ENCODE results near the gene TRPM2.

The TRPM2 gene

GRCh38 chr21:44473915-44474555 lies 120.6 kb downstream of the TRPM2 start:
- no peaks in the 10 kb centered on the region for H3K4me1 ChIP-seq (ENCODE audit: insufficient read depth, low read length)
- H3K4me3 ChIP-seq (ENCODE audit: low read depth in 1 of 2, low read length in 2 of 2), result no peak overlapping the region
- H3K9me3 ChIP-seq (ENCODE audit: insufficient read depth, low read length, severe bottlenecking), result no peaks in the 10 kb centered on the region
- H3K4me2 ChIP-seq (ENCODE audit: insufficient read depth, low read length), result no peak overlapping the region
- H3K36me3 ChIP-seq (ENCODE audit: insufficient read depth, low read length), result no peaks in the 10 kb centered on the region
- no peak overlapping the region for H2AFZ ChIP-seq (ENCODE audit: low read depth, low read length)
- no peak overlapping the region for H3K27ac ChIP-seq (ENCODE audit: low read length)
- no peaks in the 10 kb centered on the region for H4K20me1 ChIP-seq (ENCODE audit: insufficient read depth, low read length)
- H3K79me2 ChIP-seq (ENCODE audit: insufficient read depth, low read length), result no peaks in the 10 kb centered on the region
- H3K9ac ChIP-seq (ENCODE audit: low read depth, low read length), result no peak overlapping the region
- ATAC-seq (ENCODE audit: insufficient read depth, low read depth), result no peak
- no peaks in the 10 kb centered on the region for H3K27me3 ChIP-seq (ENCODE audit: insufficient read depth, low read length, poor library complexity)
- TF ChIP-seq CTCF (IDR thresholded peaks at IDR 0.05; ENCODE audit: borderline replicate concordance, extremely low read depth, low read length, poor library complexity, severe bottlenecking), result no peak
- no peak for TF ChIP-seq EZH2 (IDR thresholded peaks at IDR 0.05; ENCODE audit: borderline replicate concordance, low read depth, low read length, severe bottlenecking)
- DNase-seq, result no peak

GRCh38 chr21:44475266-44475845 lies 121.9 kb downstream of the TRPM2 start:
- ATAC-seq (ENCODE audit: insufficient read depth, low read depth) (no peak), DNase-seq (no peak)
- H3K4me2 ChIP-seq (ENCODE audit: insufficient read depth, low read length), result no peak overlapping the region
- no peaks in the 10 kb centered on the region for H4K20me1 ChIP-seq (ENCODE audit: insufficient read depth, low read length)
- H3K27ac ChIP-seq (ENCODE audit: low read length), result no peak overlapping the region
- TF ChIP-seq CTCF (IDR thresholded peaks at IDR 0.05; ENCODE audit: borderline replicate concordance, extremely low read depth, low read length, poor library complexity, severe bottlenecking), result no peak
- no peak for TF ChIP-seq EZH2 (IDR thresholded peaks at IDR 0.05; ENCODE audit: borderline replicate concordance, low read depth, low read length, severe bottlenecking)
- H3K4me3 ChIP-seq (ENCODE audit: low read depth in 1 of 2, low read length in 2 of 2), result no peak overlapping the region
- H3K79me2 ChIP-seq (ENCODE audit: insufficient read depth, low read length), result no peaks in the 10 kb centered on the region
- no peaks in the 10 kb centered on the region for H3K36me3 ChIP-seq (ENCODE audit: insufficient read depth, low read length)
- no peak overlapping the region for H3K9ac ChIP-seq (ENCODE audit: low read depth, low read length)
- H3K4me1 ChIP-seq (ENCODE audit: insufficient read depth, low read length), result no peaks in the 10 kb centered on the region
- no peaks in the 10 kb centered on the region for H3K9me3 ChIP-seq (ENCODE audit: insufficient read depth, low read length, severe bottlenecking)
- H2AFZ ChIP-seq (ENCODE audit: low read depth, low read length), result no peak overlapping the region
- H3K27me3 ChIP-seq (ENCODE audit: insufficient read depth, low read length, poor library complexity), result no peaks in the 10 kb centered on the region

GRCh38 chr21:44477131-44477530 lies 123.7 kb downstream of the TRPM2 start:
- Histone ChIP-seq H3K27me3 (ENCODE audit: insufficient read depth, low read length, poor library complexity) (no peaks in the 10 kb centered on the region), H3K27ac (ENCODE audit: low read length) (no peak overlapping the region), H3K79me2 (ENCODE audit: insufficient read depth, low read length) (no peaks in the 10 kb centered on the region), H3K9me3 (ENCODE audit: insufficient read depth, low read length, severe bottlenecking) (no peaks in the 10 kb centered on the region), H3K9ac (ENCODE audit: low read depth, low read length) (no peak overlapping the region), H3K4me2 (ENCODE audit: insufficient read depth, low read length) (no peak overlapping the region), H3K4me3 (ENCODE audit: low read depth in 1 of 2, low read length in 2 of 2) (no peak overlapping the region), H2AFZ (ENCODE audit: low read depth, low read length) (no peak overlapping the region), H3K4me1 (ENCODE audit: insufficient read depth, low read length) (no peaks in the 10 kb centered on the region), H4K20me1 (ENCODE audit: insufficient read depth, low read length) (no peaks in the 10 kb centered on the region), H3K36me3 (ENCODE audit: insufficient read depth, low read length) (no peaks in the 10 kb centered on the region)
- no peak for DNase-seq
- no peak for ATAC-seq (ENCODE audit: insufficient read depth, low read depth)
- TF ChIP-seq CTCF (IDR thresholded peaks at IDR 0.05; ENCODE audit: borderline replicate concordance, extremely low read depth, low read length, poor library complexity, severe bottlenecking) (no peak), EZH2 (IDR thresholded peaks at IDR 0.05; ENCODE audit: borderline replicate concordance, low read depth, low read length, severe bottlenecking) (no peak)

All from DND-41 (cell line).